ENCODE results near the gene IRGQ. TPM values are rescaled to one million over a fixed set of nuclear protein-coding genes. Genes with fewer than 3 reads are reported as not detected.
A peak's percentile ranks its signal among the peaks of the same experiment; 100 is the strongest.

Gene IRGQ
- total and polyA plus RNA-seq, 4 donors: 4.3 to 25.5 (median 13.8) TPM

DNA sequence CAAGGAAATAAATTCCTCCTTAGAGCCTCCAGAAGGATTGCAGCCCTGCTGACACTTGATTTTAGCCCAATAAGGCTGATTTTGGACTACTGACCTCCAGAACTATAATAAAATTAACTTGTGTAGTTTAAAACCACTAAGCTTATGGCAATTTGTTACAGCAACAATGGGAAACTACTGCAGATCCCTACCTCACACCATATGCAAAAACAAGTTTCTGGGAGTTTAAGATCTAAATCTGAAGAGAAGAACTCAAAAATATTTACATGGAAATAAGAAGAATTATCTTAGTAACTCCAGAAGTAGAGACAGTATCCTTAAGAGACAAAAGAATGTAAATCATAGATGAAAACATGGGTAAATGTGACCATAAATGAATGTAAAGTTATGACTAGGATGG, 57.0 kb downstream of the IRGQ start:
- no peaks in the 10 kb centered on the region for H3K27me3 ChIP-seq (ENCODE audit: control insufficient read depth in 1 of 2, insufficient read depth in 2 of 2, low read length in 1 of 2)
- ATAC-seq (ENCODE audit: low FRiP score): no peak

DNA sequence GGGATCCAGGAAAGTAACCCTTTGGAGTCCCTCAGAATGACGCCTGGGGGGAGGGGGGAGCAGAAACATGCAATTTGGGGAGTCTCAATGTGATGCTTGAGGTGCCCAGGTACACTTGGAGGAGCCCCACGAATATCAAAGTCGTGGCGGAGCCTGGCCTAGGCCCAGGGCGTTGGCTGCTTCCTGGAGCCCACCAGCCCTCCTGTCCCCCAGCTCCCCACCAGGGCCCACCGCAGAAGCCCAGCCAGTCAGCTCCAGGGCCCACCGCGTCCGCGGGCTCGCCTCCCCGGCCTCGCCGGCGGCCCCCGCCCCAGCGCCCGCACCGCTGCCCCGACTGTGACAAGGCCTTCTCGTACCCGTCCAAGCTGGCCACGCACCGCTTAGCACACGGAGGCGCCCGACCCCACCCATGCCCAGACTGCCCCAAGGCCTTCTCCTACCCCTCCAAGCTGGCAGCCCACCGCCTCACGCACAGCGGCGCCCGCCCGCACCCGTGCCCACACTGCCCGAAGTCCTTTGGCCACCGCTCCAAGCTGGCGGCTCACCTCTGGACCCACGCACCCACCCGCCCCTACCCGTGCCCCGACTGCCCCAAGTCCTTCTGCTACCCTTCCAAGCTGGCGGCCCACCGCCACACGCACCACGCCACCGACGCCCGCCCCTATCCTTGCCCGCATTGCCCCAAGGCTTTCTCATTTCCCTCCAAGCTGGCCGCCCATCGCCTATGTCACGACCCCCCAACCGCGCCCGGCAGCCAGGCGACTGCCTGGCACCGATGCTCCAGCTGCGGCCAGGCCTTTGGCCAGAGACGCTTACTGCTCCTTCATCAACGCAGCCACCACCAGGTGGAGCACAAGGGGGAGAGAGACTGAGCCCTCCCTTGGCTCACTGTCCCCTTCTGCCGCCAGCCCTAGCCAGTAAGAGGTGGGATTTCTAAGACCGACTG, 60.8 kb downstream of the IRGQ start:
- Histone ChIP-seq H3K27ac (ENCODE audit: low read depth in 1 of 2, low read length in 2 of 2) (peak overlapping the region; percentile 8 to 62), H3K27me3 (ENCODE audit: control insufficient read depth in 1 of 2, insufficient read depth in 2 of 2, low read length in 1 of 2) (no peaks in the 10 kb centered on the region), H3K4me3 (ENCODE audit: low read length in 2 of 2) (no peak overlapping the region), H3K36me3 (ENCODE audit: control insufficient read depth in 1 of 2, insufficient read depth in 2 of 2, low read length in 1 of 2) (no peaks in the 10 kb centered on the region), H3K9me3 (ENCODE audit: control insufficient read depth, low read length) (no peaks in the 10 kb centered on the region), H3K4me1 (ENCODE audit: control insufficient read depth in 1 of 2, insufficient read depth in 2 of 2, low read length in 2 of 2) (no peaks in the 10 kb centered on the region)
- ATAC-seq (ENCODE audit: low FRiP score): no peak
- WGBS, 2 donors: 35 to 44% methylated on average over 49 to 62 of the region's 62 CpGs
- intact Hi-C loops (cut with DNase I): loop anchor here (5.0 to 10.0 kb wide), 4 partner anchors 57 to 132 kb away; no protein-coding TSS in a partner anchor
- DNase-seq: peak; percentile 80 to 93

More for the DNA sequence above, 57.0 kb downstream of the IRGQ start:
- no peak overlapping the region for H3K4me3 ChIP-seq (ENCODE audit: low read length in 2 of 2)
- H3K9me3 ChIP-seq (ENCODE audit: control insufficient read depth, low read length): no peaks in the 10 kb centered on the region
- no peak for DNase-seq
- H3K27ac ChIP-seq (ENCODE audit: low read depth in 1 of 2, low read length in 2 of 2): no peak overlapping the region
- peaks cover 2 to 3% of the 10 kb centered on the region in 2 donors for H3K36me3 ChIP-seq (ENCODE audit: control insufficient read depth in 1 of 2, insufficient read depth in 2 of 2, low read length in 1 of 2)
- H3K4me1 ChIP-seq (ENCODE audit: control insufficient read depth in 1 of 2, insufficient read depth in 2 of 2, low read length in 2 of 2): no peaks in the 10 kb centered on the region
- intact Hi-C loops (cut with DNase I): loop anchor here (5.0 to 10.0 kb wide), 3 partner anchors 53 to 126 kb away; no protein-coding TSS in a partner anchor

Other genes with a start within 250 kb of the IRGQ start
- 1 to 10 TPM; 2.1 to 6.0 TPM for gene CD177, start 242.4 kb downstream of the IRGQ start, total RNA-seq
- 1 to 10 TPM in 1 of 2 donors, under 1 TPM in 1; 0.13 to 2.8 TPM for gene CD177, start 242.4 kb downstream of the IRGQ start, polyA plus RNA-seq
- gene TEX101, start 181.2 kb downstream of the IRGQ start, total RNA-seq: not detected
- gene TEX101, start 181.2 kb downstream of the IRGQ start, polyA plus RNA-seq: not detected
- 1 to 10 TPM; 1.2 to 1.6 TPM for gene LYPD3, start 130.5 kb downstream of the IRGQ start, total RNA-seq
- 1 to 10 TPM; 1.5 to 2.6 TPM for gene LYPD3, start 130.5 kb downstream of the IRGQ start, polyA plus RNA-seq
- gene PHLDB3, start 91.4 kb downstream of the IRGQ start, total RNA-seq: 10 to 100 TPM in 1 of 2 donors, 1 to 10 TPM in 1; 9.7 to 10.2 TPM
- gene PHLDB3, start 91.4 kb downstream of the IRGQ start, polyA plus RNA-seq: 10 to 100 TPM in 1 of 2 donors, 1 to 10 TPM in 1; 4.8 to 18.5 TPM
- gene ETHE1, start 68.9 kb downstream of the IRGQ start, total RNA-seq: 10 to 100 TPM; 21.7 to 30.7 TPM
- gene ETHE1, start 68.9 kb downstream of the IRGQ start, polyA plus RNA-seq: 10 to 100 TPM; 44.3 to 47.1 TPM
- gene ZNF575, start 62.9 kb downstream of the IRGQ start, total RNA-seq: 1 to 10 TPM; 1.7 to 4.6 TPM
- gene ZNF575, start 62.9 kb downstream of the IRGQ start, polyA plus RNA-seq: 1 to 10 TPM in 1 of 2 donors, under 1 TPM in 1; 0.63 to 1.6 TPM
- 10 to 100 TPM; 22.3 to 30.2 TPM for gene XRCC1, start 20.6 kb downstream of the IRGQ start, total RNA-seq
- gene XRCC1, start 20.6 kb downstream of the IRGQ start, polyA plus RNA-seq: 10 to 100 TPM; 12.1 to 27.2 TPM
- 10 to 100 TPM in 1 of 2 donors, 1 to 10 TPM in 1; 8.2 to 10.1 TPM for gene PINLYP, start 20.3 kb downstream of the IRGQ start, total RNA-seq
- 10 to 100 TPM; 20.8 to 22.9 TPM for gene PINLYP, start 20.3 kb downstream of the IRGQ start, polyA plus RNA-seq
- 10 to 100 TPM; 12.0 to 14.5 TPM for gene ZNF576, start 461 bp upstream of the IRGQ start, total RNA-seq
- gene ZNF576, start 461 bp upstream of the IRGQ start, polyA plus RNA-seq: 10 to 100 TPM; 11.4 to 15.7 TPM
- gene SRRM5, start 16.0 kb upstream of the IRGQ start, total RNA-seq: under 1 TPM; 0.51 to 0.52 TPM
- under 1 TPM in 1 of 2 donors, not detected in 1; 0.69 TPM for gene SRRM5, start 16.0 kb upstream of the IRGQ start, polyA plus RNA-seq
- gene ZNF428, start 23.5 kb upstream of the IRGQ start, total RNA-seq: 10 to 100 TPM; 26.2 to 34.6 TPM
- 10 to 100 TPM; 37.1 to 54.2 TPM for gene ZNF428, start 23.5 kb upstream of the IRGQ start, polyA plus RNA-seq
- gene CADM4, start 43.7 kb upstream of the IRGQ start, total RNA-seq: 1 to 10 TPM; 2.9 to 6.5 TPM
- 1 to 10 TPM; 3.1 to 8.1 TPM for gene CADM4, start 43.7 kb upstream of the IRGQ start, polyA plus RNA-seq
- 10 to 100 TPM; 41.0 to 51.0 TPM for gene PLAUR, start 74.0 kb upstream of the IRGQ start, total RNA-seq
- gene PLAUR, start 74.0 kb upstream of the IRGQ start, polyA plus RNA-seq: 10 to 100 TPM; 20.5 to 22.3 TPM
- gene IRGC, start 119.9 kb upstream of the IRGQ start, total RNA-seq: not detected
- not detected for gene IRGC, start 119.9 kb upstream of the IRGQ start, polyA plus RNA-seq
- gene SMG9, start 158.8 kb upstream of the IRGQ start, total RNA-seq: 10 to 100 TPM; 29.2 to 50.6 TPM
- 10 to 100 TPM; 14.9 to 31.1 TPM for gene SMG9, start 158.8 kb upstream of the IRGQ start, polyA plus RNA-seq
- 1 to 10 TPM; 4.1 to 4.3 TPM for gene KCNN4, start 184.8 kb upstream of the IRGQ start, total RNA-seq
- gene KCNN4, start 184.8 kb upstream of the IRGQ start, polyA plus RNA-seq: 1 to 10 TPM; 1.5 to 8.6 TPM
- gene LYPD5, start 206.3 kb upstream of the IRGQ start, total RNA-seq: 1 to 10 TPM; 1.6 to 1.9 TPM
- under 1 TPM; 0.08 to 0.63 TPM for gene LYPD5, start 206.3 kb upstream of the IRGQ start, polyA plus RNA-seq
- 10 to 100 TPM; 12.0 to 15.2 TPM for gene ZNF283, start 231.2 kb upstream of the IRGQ start, total RNA-seq
- gene ZNF283, start 231.2 kb upstream of the IRGQ start, polyA plus RNA-seq: 1 to 10 TPM; 3.9 to 4.5 TPM

Measured in aorta (tissue), 5 donors.